HG03521 (cell line): ENCODE measurements around the gene EGFLAM.
"Not testable (repeated sequence)": the region's sequence is repeated elsewhere in the genome, so short reads cannot be mapped to it uniquely, and the experiment has no call there.

ENCODE experiments used
- ATAC-seq: cut with Tn5 transposase; IDR thresholded peaks from one replicate; pipeline ENCODE4 v1.9.1; 2021; ENCODE audit warnings: mild to moderate bottlenecking, moderate library complexity; ENCODE audit not compliant: unreplicated experiment

Gene EGFLAM

DNA sequence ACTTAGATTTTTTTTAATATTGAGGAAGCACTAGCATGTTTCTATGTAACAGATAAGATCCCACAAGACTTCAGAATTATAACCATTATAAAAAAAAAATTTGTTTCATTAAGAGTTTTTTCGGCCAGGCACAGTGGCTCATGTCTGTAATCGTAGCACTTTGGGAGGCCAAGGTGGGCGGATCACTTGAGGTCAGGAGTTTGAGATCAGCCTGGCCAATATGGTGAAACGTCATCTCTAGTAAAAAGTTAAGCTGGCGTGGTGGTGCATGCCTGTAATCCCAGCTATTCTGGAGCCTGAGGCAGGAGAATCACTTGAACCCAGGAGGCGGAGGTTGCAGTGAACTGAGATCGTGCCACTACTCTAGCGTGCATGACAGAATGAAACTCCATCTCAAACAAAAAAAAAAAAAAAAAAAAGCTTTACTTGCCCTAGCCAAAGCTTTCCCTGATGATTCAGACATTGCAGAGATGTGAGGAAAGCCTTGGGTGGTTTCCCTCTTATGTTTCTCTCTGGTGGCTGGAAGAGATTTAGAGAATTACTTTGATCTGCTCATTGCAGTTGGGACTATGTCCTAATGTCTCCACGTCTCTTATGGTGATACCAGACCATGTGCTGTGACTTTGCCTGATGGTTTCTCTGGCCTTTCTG lies 65.4 kb downstream of the EGFLAM start:
- no peak for ATAC-seq

DNA sequence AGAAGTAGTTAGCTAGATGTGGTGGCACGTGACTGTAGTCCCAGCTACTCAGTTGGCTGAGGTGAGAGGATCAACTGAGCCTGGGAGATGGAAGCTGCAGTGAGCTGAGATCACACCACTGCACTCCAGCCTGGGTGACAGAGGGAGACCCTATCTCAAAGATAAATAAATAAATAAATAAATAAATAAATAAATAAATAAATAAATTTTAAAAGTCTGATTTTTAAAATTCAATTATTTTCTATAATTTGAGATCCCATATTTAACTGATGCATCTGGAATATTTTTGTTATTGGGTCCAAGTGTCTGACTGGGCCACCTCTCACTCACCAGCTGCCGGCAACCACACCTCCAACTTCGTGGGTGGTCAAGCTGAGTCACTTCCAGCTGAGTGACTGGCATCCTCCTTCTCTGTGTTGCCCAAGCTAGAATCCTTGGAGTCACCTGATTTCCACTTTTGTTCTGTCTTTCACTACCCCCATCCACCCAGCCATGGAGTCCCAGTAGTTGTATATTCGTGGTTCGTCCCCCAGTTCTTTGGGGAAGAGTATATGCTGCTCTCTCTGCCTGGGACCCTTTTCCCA lies 70.9 kb downstream of the EGFLAM start:
- ATAC-seq: no peak

DNA sequence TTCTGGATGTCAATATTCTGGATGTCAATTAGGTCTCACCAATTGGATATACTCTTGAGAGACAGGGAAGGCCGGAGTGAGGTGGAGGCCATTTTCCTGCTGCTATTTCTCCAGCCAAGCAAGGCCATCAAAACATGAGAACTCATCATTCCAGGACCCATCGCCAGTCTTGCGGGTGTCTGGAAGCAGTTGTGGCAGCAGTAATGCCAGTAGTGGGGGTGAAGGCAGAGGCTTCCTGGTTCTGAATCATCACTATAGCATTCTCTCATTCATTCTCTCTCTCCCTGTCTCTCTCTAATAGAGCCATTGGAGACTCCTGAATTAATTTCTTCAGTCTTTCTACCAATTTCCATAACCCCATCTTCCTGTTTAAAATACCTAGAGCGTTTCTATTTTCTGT lies 71.8 kb downstream of the EGFLAM start:
- ATAC-seq: no peak

DNA sequence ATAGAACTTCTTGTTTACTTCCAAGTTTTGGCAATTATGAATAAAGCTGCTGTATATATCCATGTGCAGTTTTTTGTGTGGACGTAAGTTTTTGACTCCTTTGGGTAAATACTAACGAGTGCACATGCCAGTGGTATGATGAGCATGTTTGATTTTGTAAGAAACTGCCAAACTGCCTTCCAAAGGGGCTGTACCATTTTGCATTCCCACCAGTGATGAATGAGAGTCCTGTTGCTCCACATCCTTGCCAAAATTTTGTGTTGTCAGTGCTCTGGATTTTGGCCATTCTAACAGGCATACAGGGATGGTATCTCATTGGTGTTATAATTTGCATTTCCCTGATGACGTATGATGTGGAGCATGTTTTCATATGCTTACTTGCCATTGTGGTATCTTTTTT lies 73.5 kb downstream of the EGFLAM start:
- no peak for ATAC-seq

DNA sequence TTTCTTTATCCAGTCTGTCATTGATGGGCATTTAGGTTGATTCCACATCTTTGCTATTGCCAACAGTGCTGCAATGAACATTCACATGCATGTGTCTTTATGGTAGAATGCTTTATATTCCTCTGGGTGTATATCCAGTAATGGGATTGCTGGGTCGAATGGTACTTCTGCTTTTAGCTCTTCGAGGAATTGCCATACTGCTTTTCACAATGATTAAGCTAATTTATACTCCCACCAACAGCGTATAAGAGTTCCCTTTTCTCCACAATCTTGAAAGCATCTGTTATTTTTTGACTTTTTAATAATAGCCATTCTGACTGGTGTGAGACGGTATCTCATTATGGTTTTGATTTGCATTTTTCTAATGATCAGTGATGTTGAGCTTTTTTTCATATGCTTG lies 74.8 kb downstream of the EGFLAM start:
- ATAC-seq: not testable (repeated sequence)

DNA sequence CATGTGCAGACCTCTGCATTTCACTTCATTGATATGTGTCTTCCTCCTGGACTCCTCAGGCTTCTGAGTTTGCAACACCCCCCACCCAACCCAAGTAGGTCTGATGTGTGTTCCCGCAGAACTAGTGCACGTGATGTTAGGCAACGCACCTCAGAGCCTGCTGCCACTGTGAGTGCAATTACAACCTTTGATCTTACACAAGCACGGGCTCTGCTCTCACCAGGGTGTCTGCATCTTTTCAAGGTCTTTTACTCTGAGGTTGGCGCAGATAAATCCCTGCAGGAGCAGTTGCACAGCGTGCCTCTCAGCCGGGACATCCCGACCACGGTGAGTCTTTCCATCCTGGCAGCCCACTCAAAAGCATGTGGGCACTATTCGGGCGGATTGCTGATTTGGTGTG lies 80.1 kb downstream of the EGFLAM start:
- no peak for ATAC-seq

DNA sequence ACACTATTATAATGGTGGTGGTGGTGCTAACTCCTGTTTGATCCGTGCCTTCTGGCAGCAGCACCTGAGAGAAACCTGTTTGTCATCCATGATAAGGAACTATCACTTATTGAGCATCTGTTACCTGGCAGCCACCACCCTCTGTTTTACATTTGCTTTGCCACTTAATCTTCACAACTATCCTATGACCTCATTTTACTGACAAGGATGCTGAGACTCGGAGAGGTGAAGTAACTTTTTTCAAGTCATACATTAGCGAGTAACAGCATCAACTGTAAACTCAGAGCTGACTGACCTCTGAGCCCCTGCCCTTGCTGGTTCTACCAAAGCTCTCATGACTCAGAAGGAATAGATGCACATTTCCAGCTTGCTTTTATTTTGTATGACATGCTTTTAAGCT lies 81.1 kb downstream of the EGFLAM start:
- no peak for ATAC-seq

DNA sequence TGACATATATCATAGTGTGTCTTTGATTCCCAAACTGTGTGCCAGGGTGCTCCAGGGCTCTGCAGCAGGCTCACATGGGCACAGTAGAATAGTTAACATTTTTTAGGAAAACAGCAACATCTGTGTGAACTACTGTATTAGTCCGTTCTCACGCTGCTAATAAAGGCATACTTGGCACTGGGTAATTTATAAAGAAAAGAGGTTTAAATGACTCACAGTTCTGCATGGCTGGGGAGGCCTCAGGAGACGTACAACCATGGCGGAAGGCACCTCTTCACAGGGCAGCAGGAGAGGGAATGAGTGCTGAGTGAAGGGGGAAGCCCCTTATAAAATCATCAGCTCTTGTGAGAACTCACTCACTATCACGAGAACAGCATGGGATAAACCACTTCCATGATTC lies 82.7 kb downstream of the EGFLAM start:
- no peak for ATAC-seq

DNA sequence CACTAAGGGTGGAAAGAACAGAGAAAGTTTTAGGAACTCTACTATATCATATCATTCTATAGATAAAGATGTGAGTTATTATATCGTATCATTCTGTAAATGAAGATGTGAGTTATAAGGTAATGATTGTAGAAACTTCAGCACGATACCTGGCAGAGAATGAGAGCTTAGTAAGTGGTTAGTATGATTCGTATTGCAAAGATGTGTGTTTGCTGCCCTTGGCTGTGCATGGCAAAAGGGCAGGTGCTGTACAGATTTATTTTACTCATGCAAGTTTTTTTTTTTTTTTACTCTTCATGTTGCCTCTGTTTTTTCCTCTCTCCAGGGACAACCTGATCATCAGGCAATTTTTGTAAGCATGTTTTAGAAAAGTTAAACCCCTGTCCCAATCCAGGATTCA lies 83.3 kb downstream of the EGFLAM start:
- no peak for ATAC-seq

DNA sequence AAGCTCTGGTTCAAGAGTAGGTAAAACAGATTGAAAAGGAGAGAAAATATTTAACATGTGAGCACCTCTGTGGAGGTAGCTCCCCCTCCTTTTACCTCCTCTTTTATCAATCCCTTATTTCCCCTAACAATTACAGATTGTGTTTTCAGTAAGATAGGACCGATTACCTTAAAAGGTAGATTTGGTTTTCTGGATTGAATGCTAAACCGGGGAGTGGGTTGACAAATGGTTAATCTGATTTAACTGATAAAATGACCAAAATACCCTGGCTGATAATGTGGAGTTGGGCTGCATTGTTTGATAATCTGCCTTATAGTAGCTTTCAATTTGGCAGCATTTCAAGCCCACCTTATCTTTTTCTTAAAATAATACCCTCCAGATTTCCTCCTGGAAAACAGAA lies 83.9 kb downstream of the EGFLAM start:
- ATAC-seq: no peak

DNA sequence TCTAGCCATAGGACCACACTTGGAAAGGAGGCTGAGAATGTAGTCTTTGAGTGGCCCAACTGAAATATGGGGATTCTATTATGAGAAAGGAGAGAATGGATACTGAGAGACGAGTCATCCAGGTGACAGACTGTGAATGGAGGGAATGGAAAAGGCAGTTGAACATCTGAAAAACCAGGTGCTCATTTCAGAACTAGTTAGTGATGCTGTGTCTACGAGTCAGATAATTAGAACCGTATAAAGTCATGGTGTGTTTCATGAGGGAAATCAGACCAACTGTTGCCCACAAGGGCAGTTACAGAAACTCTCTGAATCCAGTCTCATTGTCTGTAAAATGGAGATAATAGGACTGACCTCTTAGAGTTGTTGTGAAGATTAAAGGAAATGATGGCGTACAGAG lies 86.5 kb downstream of the EGFLAM start:
- no peak for ATAC-seq

DNA sequence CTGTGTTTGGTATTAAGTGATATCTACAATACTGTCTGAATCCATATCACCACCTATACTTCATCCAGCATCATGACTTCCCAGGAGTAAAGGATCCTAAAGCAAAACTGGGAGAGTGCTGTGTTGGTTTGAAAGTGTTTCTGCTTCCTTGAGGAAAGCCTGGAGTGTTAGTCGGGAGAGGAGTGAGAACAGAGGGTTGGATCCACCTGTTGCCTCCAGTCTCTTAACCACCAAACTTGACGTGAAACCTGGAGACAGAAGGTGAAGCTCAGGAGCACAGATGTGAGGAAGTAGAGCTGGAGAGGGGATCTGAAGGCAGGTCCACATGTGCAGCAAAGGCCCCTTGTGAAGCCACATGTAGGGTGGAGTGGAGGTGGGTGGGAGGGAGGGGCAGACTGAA lies 88.2 kb downstream of the EGFLAM start:
- no peak for ATAC-seq

DNA sequence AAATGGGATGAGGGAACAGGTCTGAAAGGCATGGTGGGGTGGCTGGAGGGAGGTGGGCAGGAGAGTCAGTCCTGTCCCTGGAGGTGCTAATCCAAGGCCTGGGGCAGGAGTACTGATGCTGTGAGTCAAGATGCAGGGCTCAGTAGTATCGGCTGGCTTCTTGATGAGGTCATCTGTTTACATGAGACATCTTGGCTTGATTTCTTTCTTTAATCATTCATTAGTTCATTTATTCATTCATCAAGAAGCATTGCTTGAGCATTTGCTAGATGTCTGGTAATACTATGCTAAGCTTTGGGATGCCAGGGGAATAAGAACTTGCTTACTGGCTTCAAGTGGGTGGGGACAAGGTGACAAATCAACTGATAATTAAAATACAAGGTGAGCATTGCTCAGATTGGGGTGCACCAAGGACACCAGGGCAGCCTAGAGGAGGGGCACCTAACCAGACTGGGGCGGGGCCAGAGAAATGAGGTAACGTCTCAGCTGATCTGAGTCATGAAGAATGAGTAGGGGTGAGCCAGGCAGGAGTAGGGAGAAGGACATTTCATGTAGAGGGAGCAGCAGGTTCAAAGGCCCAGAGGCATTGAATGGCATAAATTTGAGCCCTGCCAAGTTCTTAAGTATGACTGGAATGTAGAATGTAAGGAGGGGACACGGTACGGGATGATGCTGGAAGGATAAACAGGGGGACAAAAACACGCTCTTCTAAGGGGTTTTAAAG lies 88.8 kb downstream of the EGFLAM start:
- ATAC-seq: no peak

DNA sequence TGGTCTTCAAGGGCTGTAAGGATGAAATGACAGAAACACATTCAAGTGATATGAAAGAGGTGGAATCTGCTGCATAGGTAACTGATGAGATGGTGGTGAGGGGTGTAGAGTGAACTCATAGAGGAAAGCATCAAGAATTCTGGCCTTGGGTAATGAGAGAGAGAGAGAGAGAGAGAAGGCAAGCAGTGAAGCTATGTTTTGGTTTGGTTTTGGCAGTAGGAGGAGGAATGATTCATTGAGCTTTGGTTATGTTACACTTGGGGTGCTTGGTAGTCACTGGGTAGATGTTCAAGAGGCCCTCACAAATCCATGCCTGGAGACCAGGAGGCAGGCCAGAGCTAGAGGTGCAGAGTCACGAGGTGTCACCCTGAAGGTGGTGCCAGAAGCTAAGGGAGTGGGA lies 89.5 kb downstream of the EGFLAM start:
- no peak for ATAC-seq

DNA sequence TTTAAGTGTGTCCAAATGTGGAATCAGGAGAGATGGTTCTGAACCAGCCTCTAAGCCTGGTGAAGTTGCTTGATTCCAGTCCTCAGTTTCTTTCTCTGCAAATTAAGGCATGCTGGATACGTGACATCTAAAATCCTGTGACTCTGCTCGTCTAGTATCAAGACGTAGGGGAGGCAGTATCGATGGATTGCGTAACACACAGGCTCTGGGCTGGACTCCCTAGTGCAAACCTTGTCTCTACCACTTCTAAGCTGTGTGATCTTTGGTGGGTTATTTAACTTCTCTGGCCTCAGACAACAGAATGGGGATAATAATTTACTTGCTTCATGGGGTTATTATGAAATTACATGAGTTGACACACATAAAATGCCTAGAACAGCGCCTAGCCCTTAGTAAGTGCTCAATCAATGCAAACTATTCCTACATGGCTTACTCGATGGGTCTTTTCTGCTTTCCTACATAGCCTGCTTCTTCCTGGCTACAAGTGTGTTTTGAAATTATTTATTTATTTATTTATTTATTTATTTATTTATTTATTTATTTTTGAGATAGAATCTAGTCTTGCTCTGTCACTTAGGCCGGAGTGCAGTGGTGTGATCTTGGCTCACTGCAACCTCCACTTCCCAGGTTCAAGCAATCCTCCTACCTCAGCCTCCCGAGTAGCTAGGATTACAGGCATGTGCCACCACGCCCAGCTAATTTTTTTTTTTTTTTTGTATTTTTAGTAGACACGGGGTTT lies 102.1 kb downstream of the EGFLAM start:
- no peak for ATAC-seq

DNA sequence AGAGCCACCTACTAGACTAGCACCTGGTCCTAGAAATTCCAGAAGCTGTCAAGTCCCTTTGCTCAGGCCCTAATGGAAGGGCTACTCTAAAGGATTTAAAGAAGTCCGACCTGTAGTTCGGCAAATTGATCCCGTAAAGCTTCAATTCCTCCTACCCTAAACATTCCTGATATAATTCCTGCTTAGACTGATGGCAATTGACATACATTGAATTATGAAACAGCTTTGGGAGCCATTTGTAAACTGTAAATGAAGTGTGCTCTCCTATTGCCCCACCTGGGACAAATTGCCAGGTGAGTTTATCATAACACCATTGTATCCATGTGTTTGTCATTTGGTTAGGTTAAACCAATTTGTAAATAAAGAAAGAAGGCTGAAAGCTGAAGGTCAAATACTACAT lies 104.4 kb downstream of the EGFLAM start:
- no peak for ATAC-seq

DNA sequence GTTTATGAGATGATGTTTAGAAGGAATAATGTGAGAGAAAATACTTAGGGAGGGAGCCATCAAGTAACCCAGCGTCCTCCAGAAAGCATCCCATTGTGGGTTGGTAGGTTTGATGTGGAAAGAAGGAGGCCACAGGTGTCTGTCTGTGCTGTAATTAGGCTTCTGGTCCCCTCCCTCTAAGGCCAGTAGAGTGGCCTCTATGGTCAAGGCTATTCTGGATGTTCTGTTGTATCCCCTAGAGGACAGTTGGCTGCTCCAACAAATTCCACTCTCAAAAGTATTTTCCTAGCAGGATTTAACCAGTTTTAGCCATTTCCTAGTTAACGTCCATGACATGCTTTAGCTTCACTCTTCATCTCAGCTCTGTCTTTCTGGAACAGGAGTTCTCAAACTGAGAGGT lies 106.5 kb downstream of the EGFLAM start:
- no peak for ATAC-seq

DNA sequence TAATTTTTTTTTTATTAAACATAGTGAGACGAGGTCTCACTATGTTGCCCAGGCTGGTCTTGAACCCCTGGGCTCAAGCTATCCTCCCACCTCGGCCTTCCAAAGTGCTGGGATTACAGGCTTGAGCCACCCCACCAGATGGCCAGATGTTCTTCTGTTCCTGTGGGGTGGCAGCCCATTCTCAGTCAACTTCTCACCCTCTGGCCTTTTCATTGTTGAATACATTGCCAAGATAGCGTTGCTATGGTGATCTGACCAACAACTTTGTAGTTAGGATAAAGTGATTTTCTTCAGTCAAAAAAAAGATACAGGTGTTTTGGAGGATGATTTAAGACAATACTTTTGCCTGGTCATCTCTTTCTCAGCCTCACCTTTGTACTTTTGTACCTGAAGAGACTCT lies 109.1 kb downstream of the EGFLAM start:
- no peak for ATAC-seq

DNA sequence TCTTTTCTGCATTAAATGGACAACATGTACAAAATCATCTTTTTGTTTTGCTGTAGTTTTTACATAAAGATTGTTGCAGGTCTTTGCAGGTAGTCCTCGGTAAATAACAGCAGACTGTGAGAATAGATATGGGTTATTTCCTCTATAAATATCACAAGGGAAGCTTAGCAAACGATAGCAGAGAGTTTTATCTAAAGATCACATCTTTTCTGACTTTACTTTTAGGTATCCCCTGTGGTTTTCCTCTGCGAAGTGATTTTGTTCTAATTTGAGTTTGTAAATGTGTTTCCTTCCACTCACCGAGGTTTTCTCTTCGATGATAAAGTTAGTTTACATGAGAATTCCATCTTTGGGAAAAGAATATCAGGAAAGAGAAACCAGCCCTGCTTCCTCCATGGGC lies 109.6 kb downstream of the EGFLAM start:
- ATAC-seq: no peak

DNA sequence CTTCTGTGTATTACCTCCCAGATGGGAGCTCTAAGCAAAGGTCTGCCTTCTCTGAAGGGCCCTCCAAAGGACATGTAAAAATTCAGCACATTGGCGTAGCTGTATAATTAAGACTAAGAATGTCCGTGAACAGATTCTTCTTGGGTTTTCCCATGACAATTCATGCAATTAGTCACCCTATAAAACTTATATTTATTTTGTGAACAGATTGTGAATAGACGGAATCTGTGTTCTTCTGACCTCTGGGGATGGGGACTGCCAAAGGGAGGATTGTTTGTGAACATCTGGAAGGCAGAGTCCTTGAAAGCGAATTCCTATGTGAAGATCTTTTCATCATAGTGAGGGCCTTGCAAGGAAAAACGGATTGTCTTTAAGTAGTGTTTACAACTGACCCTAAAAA lies 111.3 kb downstream of the EGFLAM start:
- ATAC-seq: no peak

DNA sequence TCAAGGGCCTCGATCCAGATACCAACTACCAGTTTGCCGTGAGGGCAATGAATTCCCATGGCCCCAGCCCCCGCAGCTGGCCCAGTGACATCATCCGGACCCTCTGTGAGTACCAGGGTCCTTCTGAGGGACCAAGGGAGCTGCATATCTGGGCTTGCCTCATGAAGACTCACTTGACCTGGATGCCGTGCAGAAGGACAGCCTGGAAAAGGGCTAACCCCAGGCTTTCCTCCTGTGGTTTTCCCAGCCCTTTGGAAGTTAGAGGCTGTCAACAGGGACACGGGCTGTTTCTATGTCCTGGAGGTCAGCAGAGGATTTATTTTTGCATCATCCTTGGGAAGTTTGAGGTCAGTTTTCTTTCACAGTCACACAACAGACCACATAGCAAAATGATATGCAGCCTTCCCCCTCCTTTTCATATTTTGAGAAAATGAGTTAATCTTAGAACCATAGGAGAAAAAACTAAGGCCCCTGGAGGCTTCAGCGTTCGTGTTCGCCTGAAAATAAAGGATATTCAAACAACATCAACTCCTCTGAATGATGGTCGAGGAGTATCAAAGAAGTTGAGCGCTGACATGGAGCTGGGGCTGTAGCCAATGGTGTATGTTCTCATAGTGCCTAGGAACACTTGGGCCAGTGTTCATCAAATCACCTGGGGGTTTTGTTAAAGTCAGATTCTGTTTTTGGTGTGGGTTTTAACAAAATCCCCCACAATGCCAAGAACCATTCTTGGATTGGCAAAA lies 112.2 kb downstream of the EGFLAM start:
- no peak for ATAC-seq
